Osteocyte (in vitro differentiated cells): Measurements from ENCODE around the gene RAP1GAP2. TPM values are rescaled to one million over a fixed set of nuclear protein-coding genes. Genes with fewer than 3 reads are reported as not detected.

Source experiments
- DNase-seq: peaks from one replicate; pipeline ENCODE4 v3.0.0; 2021; ENCODE audit warnings: mixed read lengths; ENCODE audit not compliant: unreplicated experiment; ENCODE audit errors: extremely low spot score
- H3K27ac Mint-ChIP-seq: one replicate; pipeline ENCODE4 v1.8.0; 2021; ENCODE audit warnings: mild to moderate bottlenecking, mixed read lengths; ENCODE audit not compliant: unreplicated experiment
- H3K27me3 Mint-ChIP-seq: one replicate; pipeline ENCODE4 v1.8.0; 2021; ENCODE audit warnings: mixed read lengths; ENCODE audit not compliant: unreplicated experiment
- H3K36me3 Mint-ChIP-seq: one replicate; pipeline ENCODE4 v1.8.0; 2021; ENCODE audit warnings: mixed read lengths; ENCODE audit not compliant: unreplicated experiment
- H3K4me1 Mint-ChIP-seq: one replicate; pipeline ENCODE4 v1.8.0; 2021; ENCODE audit warnings: mixed read lengths; ENCODE audit not compliant: unreplicated experiment
- H3K4me3 Mint-ChIP-seq: one replicate; pipeline ENCODE4 v1.8.0; 2021; ENCODE audit warnings: mild to moderate bottlenecking, moderate library complexity, mixed read lengths; ENCODE audit not compliant: unreplicated experiment
- H3K9me3 Mint-ChIP-seq: one replicate; pipeline ENCODE4 v1.8.0; 2021; ENCODE audit warnings: mixed read lengths; ENCODE audit not compliant: unreplicated experiment
- total RNA-seq: library from RNA; stranded (reverse); gene quantifications from 2 replicates; pipeline ENCODE4 v1.2.1, GENCODE V29; 2021
- TF ChIP-seq, protein P1 (sequence below): fragments of 200-600 bp; sonication (generic); IDR thresholded peaks from 2 replicates; pipeline ENCODE4 v1.5.0; 2021; ENCODE audit warnings: antibody characterized with exemption, mild to moderate bottlenecking, moderate library complexity

Gene RAP1GAP2
- total RNA-seq, 1 donor from 2014 or later = 6.3 TPM

DNA sequence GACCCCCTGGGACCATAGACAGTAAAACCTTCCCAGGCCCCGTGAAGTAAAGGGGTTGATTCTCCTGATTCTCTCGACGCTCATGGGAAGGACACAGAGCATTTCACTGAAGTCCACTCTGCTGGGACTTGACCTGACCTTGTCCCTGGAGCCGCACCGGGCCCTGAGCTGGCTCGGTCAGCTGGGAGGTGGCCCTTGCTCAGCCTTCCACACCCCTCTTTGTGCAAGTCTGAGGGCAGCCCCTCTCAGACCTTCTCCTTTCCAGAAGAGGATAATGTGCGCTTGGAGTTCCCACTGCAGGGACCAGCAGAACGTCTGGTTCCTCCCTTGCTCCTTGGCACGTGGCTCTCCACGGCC is 115.5 kb downstream of the RAP1GAP2 start:
- TF ChIP-seq, protein P1, sequence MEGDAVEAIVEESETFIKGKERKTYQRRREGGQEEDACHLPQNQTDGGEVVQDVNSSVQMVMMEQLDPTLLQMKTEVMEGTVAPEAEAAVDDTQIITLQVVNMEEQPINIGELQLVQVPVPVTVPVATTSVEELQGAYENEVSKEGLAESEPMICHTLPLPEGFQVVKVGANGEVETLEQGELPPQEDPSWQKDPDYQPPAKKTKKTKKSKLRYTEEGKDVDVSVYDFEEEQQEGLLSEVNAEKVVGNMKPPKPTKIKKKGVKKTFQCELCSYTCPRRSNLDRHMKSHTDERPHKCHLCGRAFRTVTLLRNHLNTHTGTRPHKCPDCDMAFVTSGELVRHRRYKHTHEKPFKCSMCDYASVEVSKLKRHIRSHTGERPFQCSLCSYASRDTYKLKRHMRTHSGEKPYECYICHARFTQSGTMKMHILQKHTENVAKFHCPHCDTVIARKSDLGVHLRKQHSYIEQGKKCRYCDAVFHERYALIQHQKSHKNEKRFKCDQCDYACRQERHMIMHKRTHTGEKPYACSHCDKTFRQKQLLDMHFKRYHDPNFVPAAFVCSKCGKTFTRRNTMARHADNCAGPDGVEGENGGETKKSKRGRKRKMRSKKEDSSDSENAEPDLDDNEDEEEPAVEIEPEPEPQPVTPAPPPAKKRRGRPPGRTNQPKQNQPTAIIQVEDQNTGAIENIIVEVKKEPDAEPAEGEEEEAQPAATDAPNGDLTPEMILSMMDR = no peak
- H3K27ac Mint-ChIP-seq = no peak overlapping the region

GRCh38 chr17:2912754-2913153 is 116.5 kb downstream of the RAP1GAP2 start:
- Mint-ChIP-seq H3K36me3 (no peaks in the 10 kb centered on the region), H3K27me3 (no peaks in the 10 kb centered on the region), H3K9me3 (no peaks in the 10 kb centered on the region), H3K4me1 (peaks cover 17% of the 10 kb centered on the region), H3K4me3 (no peak overlapping the region), H3K27ac (no peak overlapping the region)
- TF ChIP-seq, protein P1 = no peak
- no peak for DNase-seq

More for the DNA sequence above, 115.5 kb downstream of the RAP1GAP2 start:
- no peak overlapping the region for H3K4me3 Mint-ChIP-seq
- H3K4me1 Mint-ChIP-seq = peaks cover 17% of the 10 kb centered on the region
- H3K9me3 Mint-ChIP-seq = peaks cover 3% of the 10 kb centered on the region
- no peaks in the 10 kb centered on the region for H3K36me3 Mint-ChIP-seq
- no peak for DNase-seq
- H3K27me3 Mint-ChIP-seq = no peaks in the 10 kb centered on the region

- H3K36me3 Mint-ChIP-seq = peaks cover 2% of the 10 kb centered on the region
- TF ChIP-seq, protein P1 = no peak
- H3K9me3 Mint-ChIP-seq = no peaks in the 10 kb centered on the region
- DNase-seq = no peak
- H3K4me3 Mint-ChIP-seq = no peak overlapping the region
- no peaks in the 10 kb centered on the region for H3K4me1 Mint-ChIP-seq
- H3K27me3 Mint-ChIP-seq = no peaks in the 10 kb centered on the region
- no peak overlapping the region for H3K27ac Mint-ChIP-seq
Measured at GRCh38 chr17:2916461-2916860, 120.2 kb downstream of the RAP1GAP2 start.

DNA sequence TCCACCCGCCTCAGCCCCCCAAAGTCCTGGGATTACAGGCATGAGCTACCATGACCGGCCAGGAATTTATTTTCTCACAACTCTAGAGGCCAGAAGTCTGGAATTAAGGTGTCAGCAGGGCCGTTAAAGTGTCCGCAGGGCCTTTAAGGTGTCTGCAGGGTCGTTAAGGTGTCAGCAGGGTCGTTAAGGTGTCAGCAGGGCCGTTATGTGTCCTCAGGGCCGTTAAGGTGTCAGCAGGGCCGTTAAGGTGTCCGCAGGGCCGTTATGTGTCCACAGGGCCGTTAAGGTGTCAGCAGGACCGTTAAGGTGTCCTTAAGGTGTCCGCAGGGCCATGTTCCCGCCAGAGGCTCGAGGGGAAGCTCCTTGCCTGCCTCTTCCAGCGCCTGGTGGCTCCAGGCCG is 125.2 kb downstream of the RAP1GAP2 start:
- TF ChIP-seq, protein P1 = no peak
- no peaks in the 10 kb centered on the region for H3K9me3 Mint-ChIP-seq
- no peak overlapping the region for H3K27ac Mint-ChIP-seq

DNA sequence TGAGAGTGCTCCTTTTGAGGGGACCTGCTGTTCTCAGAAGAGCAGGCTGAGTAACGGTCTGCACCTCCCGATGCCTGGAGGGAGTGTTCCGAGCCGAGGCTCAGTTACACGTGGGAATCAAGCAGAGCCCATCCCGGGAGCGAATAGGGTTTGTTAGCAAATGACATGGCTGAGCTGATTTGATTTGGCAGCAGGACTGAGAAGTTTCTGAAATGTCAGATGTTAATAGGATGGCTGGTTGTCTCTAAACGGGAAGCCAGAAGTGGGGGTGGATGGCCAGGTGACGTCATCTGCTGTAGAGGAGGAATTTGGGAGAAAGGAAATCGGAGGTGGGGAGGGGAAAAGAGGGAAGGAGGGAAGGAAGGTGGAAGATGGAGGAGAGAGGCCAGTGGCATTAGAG is 128.0 kb downstream of the RAP1GAP2 start:
- no peak overlapping the region for H3K4me3 Mint-ChIP-seq
- DNase-seq = no peak
- H3K27me3 Mint-ChIP-seq = no peaks in the 10 kb centered on the region
- H3K27ac Mint-ChIP-seq = peak overlapping the region; percentile 15
- no peaks in the 10 kb centered on the region for H3K36me3 Mint-ChIP-seq
- peaks cover 31% of the 10 kb centered on the region for H3K4me1 Mint-ChIP-seq
- TF ChIP-seq, protein P1 = no peak
- H3K9me3 Mint-ChIP-seq = no peaks in the 10 kb centered on the region

More for the DNA sequence above, 125.2 kb downstream of the RAP1GAP2 start:
- Mint-ChIP-seq H3K4me1 (peaks cover 29% of the 10 kb centered on the region), H3K36me3 (peaks cover 2% of the 10 kb centered on the region), H3K27me3 (no peaks in the 10 kb centered on the region), H3K4me3 (no peak overlapping the region)
- no peak for DNase-seq
